ENCODE data around the gene PTGS2. TPM values are rescaled to one million over a fixed set of nuclear protein-coding genes. Genes with fewer than 3 reads are reported as not detected.

PTGS2 gene
- total RNA-seq, 6 experiments from 2014 or later = 0.09 to 3.0 (median 0.42) TPM

DNA sequence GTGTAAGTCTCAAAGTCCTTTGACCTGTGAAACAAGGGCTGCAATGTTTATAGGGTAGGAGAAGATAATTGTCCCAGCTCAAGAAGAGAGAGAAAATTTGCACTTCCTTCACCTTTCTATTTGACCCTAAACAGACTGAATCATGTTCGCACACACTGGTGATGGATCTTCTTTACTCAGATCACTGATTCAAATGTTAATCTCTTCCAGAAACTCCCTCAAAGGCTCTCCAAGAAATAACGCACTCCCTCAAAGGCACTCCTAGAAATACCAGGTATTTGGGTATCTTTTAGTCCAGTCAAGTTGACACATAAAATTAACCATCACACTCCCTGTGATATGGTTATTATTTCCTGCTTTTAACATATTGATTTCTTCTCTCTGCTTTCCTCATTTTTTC, 30.5 kb upstream of the PTGS2 start:
- H3K9me3 ChIP-seq = no peaks in the 10 kb centered on the region
- H3K4me1 ChIP-seq = no peaks in the 10 kb centered on the region
- TF ChIP-seq POLR2A (IDR thresholded peaks at IDR 0.05) = no peak
- TF ChIP-seq, protein P1, sequence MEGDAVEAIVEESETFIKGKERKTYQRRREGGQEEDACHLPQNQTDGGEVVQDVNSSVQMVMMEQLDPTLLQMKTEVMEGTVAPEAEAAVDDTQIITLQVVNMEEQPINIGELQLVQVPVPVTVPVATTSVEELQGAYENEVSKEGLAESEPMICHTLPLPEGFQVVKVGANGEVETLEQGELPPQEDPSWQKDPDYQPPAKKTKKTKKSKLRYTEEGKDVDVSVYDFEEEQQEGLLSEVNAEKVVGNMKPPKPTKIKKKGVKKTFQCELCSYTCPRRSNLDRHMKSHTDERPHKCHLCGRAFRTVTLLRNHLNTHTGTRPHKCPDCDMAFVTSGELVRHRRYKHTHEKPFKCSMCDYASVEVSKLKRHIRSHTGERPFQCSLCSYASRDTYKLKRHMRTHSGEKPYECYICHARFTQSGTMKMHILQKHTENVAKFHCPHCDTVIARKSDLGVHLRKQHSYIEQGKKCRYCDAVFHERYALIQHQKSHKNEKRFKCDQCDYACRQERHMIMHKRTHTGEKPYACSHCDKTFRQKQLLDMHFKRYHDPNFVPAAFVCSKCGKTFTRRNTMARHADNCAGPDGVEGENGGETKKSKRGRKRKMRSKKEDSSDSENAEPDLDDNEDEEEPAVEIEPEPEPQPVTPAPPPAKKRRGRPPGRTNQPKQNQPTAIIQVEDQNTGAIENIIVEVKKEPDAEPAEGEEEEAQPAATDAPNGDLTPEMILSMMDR (IDR thresholded peaks at IDR 0.05) = no peak
- H3K27me3 ChIP-seq = no peaks in the 10 kb centered on the region
- no peaks in the 10 kb centered on the region for H3K36me3 ChIP-seq
- DNase-seq = no peak
- H3K4me3 ChIP-seq = no peak overlapping the region
- ATAC-seq = no peak
- H3K27ac ChIP-seq = no peak overlapping the region
- WGBS (ENCODE audit: insufficient coverage, low coverage, low lambda C conversion rate, missing lambda C conversion rate) = 66% methylated on average over 2 of the region's 2 CpGs
- intact Hi-C loops (cut with DNase I) = no loop called here

DNA sequence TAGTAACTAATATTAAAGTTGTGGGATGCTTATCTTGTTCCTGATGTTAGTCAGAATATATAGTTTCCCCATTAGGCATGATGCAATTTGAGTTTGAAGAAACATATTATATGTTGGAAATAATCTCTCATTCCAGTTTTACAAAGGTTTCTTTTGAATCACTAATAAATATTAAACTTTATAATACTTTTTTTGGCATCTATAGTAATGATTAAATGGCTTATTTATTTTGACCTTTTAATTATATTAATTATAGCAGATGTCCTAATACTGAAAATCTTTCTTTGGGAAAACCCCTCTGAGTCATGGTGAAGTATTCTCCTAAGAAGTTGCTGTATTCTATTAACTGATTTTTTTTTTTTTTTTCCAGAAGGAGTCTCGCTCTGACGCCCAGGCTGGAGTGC, 28.5 kb upstream of the PTGS2 start:
- DNase-seq (no peak), ATAC-seq (no peak)
- 80% methylated on average over 2 of the region's 2 CpGs for WGBS (ENCODE audit: insufficient coverage, low coverage, low lambda C conversion rate, missing lambda C conversion rate)
- no peak overlapping the region for H3K27ac ChIP-seq
- H3K27me3 ChIP-seq = no peaks in the 10 kb centered on the region
- intact Hi-C loops (cut with DNase I) = no loop called here
- no peaks in the 10 kb centered on the region for H3K9me3 ChIP-seq
- TF ChIP-seq, protein P1 (IDR thresholded peaks at IDR 0.05) = no peak
- TF ChIP-seq POLR2A (IDR thresholded peaks at IDR 0.05) = no peak
- H3K36me3 ChIP-seq = no peaks in the 10 kb centered on the region
- no peak overlapping the region for H3K4me3 ChIP-seq
- no peaks in the 10 kb centered on the region for H3K4me1 ChIP-seq

- Histone ChIP-seq H3K36me3 (no peaks in the 10 kb centered on the region), H3K27ac (no peak overlapping the region), H3K27me3 (no peaks in the 10 kb centered on the region), H3K4me3 (no peak overlapping the region), H3K4me1 (no peaks in the 10 kb centered on the region), H3K9me3 (no peaks in the 10 kb centered on the region)
- ATAC-seq = no peak
- TF ChIP-seq, protein P1 (IDR thresholded peaks at IDR 0.05) = no peak
- TF ChIP-seq POLR2A (IDR thresholded peaks at IDR 0.05) = no peak
- intact Hi-C loops (cut with DNase I) = no loop called here
- WGBS (ENCODE audit: insufficient coverage, low coverage, low lambda C conversion rate, missing lambda C conversion rate) = 61% methylated on average over 8 of the region's 8 CpGs
- no peak for DNase-seq
These were observed 23.1 kb upstream of the PTGS2 start for GRCh38 chr1:186703209-186703766.

- ATAC-seq (no peak), DNase-seq (no peak)
- H3K9me3 ChIP-seq = no peaks in the 10 kb centered on the region
- WGBS (ENCODE audit: insufficient coverage, low coverage, low lambda C conversion rate, missing lambda C conversion rate) = 46% methylated on average over 2 of the region's 2 CpGs
- no peaks in the 10 kb centered on the region for H3K4me1 ChIP-seq
- no peaks in the 10 kb centered on the region for H3K36me3 ChIP-seq
- H3K27me3 ChIP-seq = no peaks in the 10 kb centered on the region
- intact Hi-C loops (cut with DNase I) = no loop called here
- no peak overlapping the region for H3K4me3 ChIP-seq
- no peak overlapping the region for H3K27ac ChIP-seq
- TF ChIP-seq, protein P1 (IDR thresholded peaks at IDR 0.05) = no peak
- no peak for TF ChIP-seq POLR2A (IDR thresholded peaks at IDR 0.05)
These were observed 20.5 kb upstream of the PTGS2 start for GRCh38 chr1:186700722-186701121.

DNA sequence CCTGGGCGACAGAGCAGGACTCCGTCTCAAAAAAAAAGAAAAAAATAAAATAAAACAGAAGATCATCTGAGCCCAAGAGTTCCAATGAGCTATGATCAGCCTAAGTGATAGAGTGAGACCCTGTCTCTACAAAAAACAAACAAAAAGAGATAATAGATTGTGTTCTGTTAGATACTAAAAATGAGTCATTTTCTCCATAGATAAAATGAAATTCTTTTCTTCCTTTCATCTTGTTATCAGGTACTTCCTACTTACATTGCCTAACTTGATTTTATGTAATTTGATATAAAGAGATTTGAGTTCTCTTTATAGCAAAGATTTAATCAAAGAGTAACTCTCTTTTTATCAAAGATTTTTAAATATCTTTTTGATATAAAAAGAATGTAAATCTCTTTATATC, 19.3 kb upstream of the PTGS2 start:
- TF ChIP-seq POLR2A (IDR thresholded peaks at IDR 0.05) = no peak
- TF ChIP-seq, protein P1 (IDR thresholded peaks at IDR 0.05) = no peak
- no peak overlapping the region for H3K27ac ChIP-seq
- H3K27me3 ChIP-seq = no peaks in the 10 kb centered on the region
- H3K4me1 ChIP-seq = no peaks in the 10 kb centered on the region
- no peak overlapping the region for H3K4me3 ChIP-seq
- WGBS (ENCODE audit: insufficient coverage, low coverage, low lambda C conversion rate, missing lambda C conversion rate) = 100% methylated on average over 1 of the region's 2 CpGs
- no peaks in the 10 kb centered on the region for H3K36me3 ChIP-seq
- no peak for DNase-seq
- no peak for ATAC-seq
- H3K9me3 ChIP-seq = no peaks in the 10 kb centered on the region
- intact Hi-C loops (cut with DNase I) = no loop called here
